Stimulated activated naive B cell treated with anti-CD40 and anti-IgM and Interleukin-4, amounts not matched to agents 10 μg/mL and 1 μg/mL and 100 μg/mL, for 72 hours (primary cell): Measurements from ENCODE around the gene CD7.
"Not testable (repeated sequence)": the region's sequence is repeated elsewhere in the genome, so short reads cannot be mapped to it uniquely, and the experiment has no call there.

Source experiments
- ATAC-seq, 2 donors: fragments of 150-1000 bp; cut with Tn5 transposase; replicated peaks; 2 replicates each; pipeline ENCODE4 v1.10.0; 2021; ENCODE audit warnings: moderate library complexity in 1 of 2
- DNase-seq: peaks from one replicate; pipeline ENCODE4 v3.0.0; 2021
- H3K27ac Mint-ChIP-seq: one replicate; pipeline ENCODE4 v1.8.0; 2022; ENCODE audit warnings: mild to moderate bottlenecking, mixed read lengths
- H3K27me3 Mint-ChIP-seq, 2 donors: one replicate each; pipeline ENCODE4 v1.8.0; 2022; ENCODE audit warnings: mixed read lengths in 2 of 2
- H3K36me3 Mint-ChIP-seq, 2 donors: one replicate each; pipeline ENCODE4 v1.8.0; 2022; ENCODE audit warnings: mixed read lengths in 2 of 2, mild to moderate bottlenecking in 1 of 2
- H3K4me1 Mint-ChIP-seq, 2 donors: one replicate each; pipeline ENCODE4 v1.8.0; 2022; ENCODE audit warnings: mixed read lengths in 2 of 2, mild to moderate bottlenecking in 1 of 2
- H3K4me3 Mint-ChIP-seq, 2 donors: one replicate each; pipeline ENCODE4 v1.8.0; 2022; ENCODE audit warnings: mild to moderate bottlenecking in 2 of 2, mixed read lengths in 2 of 2, moderate library complexity in 1 of 2
- H3K9me3 Mint-ChIP-seq, 2 donors: one replicate each; pipeline ENCODE4 v1.8.0; 2022; ENCODE audit warnings: mixed read lengths in 2 of 2, mild to moderate bottlenecking in 1 of 2

Gene CD7

GRCh38 chr17:82317394-82318168 lies at the start of gene CD7:
Gene CD7, minus strand, starts transcription at chr17:82317608. Its CDS starts 113 bp downstream, at chr17:82317495.
- H3K36me3 Mint-ChIP-seq: no peaks in the 10 kb centered on the region
- ATAC-seq: no peak
- H3K9me3 Mint-ChIP-seq: no peaks in the 10 kb centered on the region
- H3K4me3 Mint-ChIP-seq: no peak within 1 kb of the TSS
- peaks cover 21 to 41% of the 10 kb centered on the region in 2 donors for H3K27me3 Mint-ChIP-seq
- H3K27ac Mint-ChIP-seq: no peak within 1 kb of the TSS
- no peak for DNase-seq
- H3K4me1 Mint-ChIP-seq: peaks cover 19 to 33% of the 10 kb centered on the region in 2 donors

- ATAC-seq (no peak), DNase-seq (no peak)
- Mint-ChIP-seq H3K27ac (no peak overlapping the region), H3K27me3 (peaks cover 20 to 30% of the 10 kb centered on the region in 2 donors), H3K9me3 (no peaks in the 10 kb centered on the region), H3K36me3 (no peaks in the 10 kb centered on the region), H3K4me1 (peaks cover 9 to 10% of the 10 kb centered on the region in 2 donors), H3K4me3 (no peak overlapping the region)
These were observed 49.3 kb upstream of the CD7 start for GRCh38 chr17:82366749-82367148.

GRCh38 chr17:82365606-82366295 lies 48.3 kb upstream of the CD7 start:
- DNase-seq: no peak
- H3K27ac Mint-ChIP-seq: no peak overlapping the region
- H3K9me3 Mint-ChIP-seq: no peaks in the 10 kb centered on the region
- no peak overlapping the region for H3K4me3 Mint-ChIP-seq
- H3K27me3 Mint-ChIP-seq: peaks cover 19 to 27% of the 10 kb centered on the region in 2 donors
- ATAC-seq: no peak
- peaks cover 4 to 5% of the 10 kb centered on the region in 2 donors for H3K4me1 Mint-ChIP-seq
- no peaks in the 10 kb centered on the region for H3K36me3 Mint-ChIP-seq

GRCh38 chr17:82361885-82362633 lies 44.7 kb upstream of the CD7 start:
- peak overlapping the region; percentile 37 for H3K27ac Mint-ChIP-seq
- no peak overlapping the region for H3K4me3 Mint-ChIP-seq

GRCh38 chr17:82359451-82360074 lies 42.2 kb upstream of the CD7 start:
- H3K27me3 Mint-ChIP-seq: peaks cover 31 to 34% of the 10 kb centered on the region in 2 donors
- not testable (repeated sequence) for H3K9me3 Mint-ChIP-seq, H3K4me1 Mint-ChIP-seq, DNase-seq, H3K27ac Mint-ChIP-seq, H3K36me3 Mint-ChIP-seq, H3K4me3 Mint-ChIP-seq, ATAC-seq

More at GRCh38 chr17:82361885-82362633, 44.7 kb upstream of the CD7 start:
- ATAC-seq (no peak), DNase-seq (no peak)
- H3K9me3 Mint-ChIP-seq: no peaks in the 10 kb centered on the region
- peaks cover 21% of the 10 kb centered on the region in 2 donors for H3K27me3 Mint-ChIP-seq
- H3K36me3 Mint-ChIP-seq: peaks cover 0 to 3% of the 10 kb centered on the region in 2 donors
- H3K4me1 Mint-ChIP-seq: peaks cover 6 to 9% of the 10 kb centered on the region in 2 donors

GRCh38 chr17:82358465-82359350 lies 41.3 kb upstream of the CD7 start, which contains the start of gene TEX19:
Gene TEX19, plus strand, starts transcription at chr17:82359247. Its CDS starts 2,904 bp downstream, at chr17:82362151.
- H3K27ac Mint-ChIP-seq: no peak within 1 kb of the TSS
- peak; percentile 48 to 59 for ATAC-seq

GRCh38 chr17:82357394-82357793 lies 40.0 kb upstream of the CD7 start:
- H3K36me3 Mint-ChIP-seq: peaks cover 0 to 3% of the 10 kb centered on the region in 2 donors
- H3K4me3 Mint-ChIP-seq: no peak overlapping the region
- no peaks in the 10 kb centered on the region for H3K9me3 Mint-ChIP-seq
- H3K4me1 Mint-ChIP-seq: peaks cover 6 to 9% of the 10 kb centered on the region in 2 donors
- ATAC-seq (no peak), DNase-seq (no peak)
- peaks cover 31 to 34% of the 10 kb centered on the region in 2 donors for H3K27me3 Mint-ChIP-seq
- H3K27ac Mint-ChIP-seq: no peak overlapping the region

More at GRCh38 chr17:82358465-82359350, 41.3 kb upstream of the CD7 start, which contains the start of gene TEX19:
- no peak for DNase-seq
- Mint-ChIP-seq H3K4me1 (peaks cover 6 to 9% of the 10 kb centered on the region in 2 donors), H3K4me3 (no peak within 1 kb of the TSS), H3K27me3 (peaks cover 34 to 36% of the 10 kb centered on the region in 2 donors), H3K36me3 (peaks cover 0 to 3% of the 10 kb centered on the region in 2 donors), H3K9me3 (no peaks in the 10 kb centered on the region)

- H3K9me3 Mint-ChIP-seq: no peaks in the 10 kb centered on the region
- DNase-seq: no peak
- H3K4me3 Mint-ChIP-seq: no peak overlapping the region
- no peak overlapping the region for H3K27ac Mint-ChIP-seq
- H3K27me3 Mint-ChIP-seq: peaks cover 30 to 37% of the 10 kb centered on the region in 2 donors
- H3K36me3 Mint-ChIP-seq: peaks cover 0 to 3% of the 10 kb centered on the region in 2 donors
- peaks cover 9 to 13% of the 10 kb centered on the region in 2 donors for H3K4me1 Mint-ChIP-seq
- ATAC-seq: no peak
These were observed 39.5 kb upstream of the CD7 start for GRCh38 chr17:82356845-82357355.

- ATAC-seq (no peak), DNase-seq (no peak)
- Mint-ChIP-seq H3K4me3 (no peak overlapping the region), H3K27me3 (peaks cover 29 to 42% of the 10 kb centered on the region in 2 donors), H3K27ac (no peak overlapping the region), H3K36me3 (peaks cover 0 to 3% of the 10 kb centered on the region in 2 donors), H3K4me1 (peaks cover 16 to 22% of the 10 kb centered on the region in 2 donors), H3K9me3 (no peaks in the 10 kb centered on the region)
These were observed 38.5 kb upstream of the CD7 start for GRCh38 chr17:82355770-82356427.

GRCh38 chr17:82354804-82355308 lies 37.4 kb upstream of the CD7 start:
- H3K27ac Mint-ChIP-seq: no peak overlapping the region
- H3K4me3 Mint-ChIP-seq: no peak overlapping the region
- ATAC-seq (no peak), DNase-seq (no peak)
- H3K9me3 Mint-ChIP-seq: no peaks in the 10 kb centered on the region
- peaks cover 29 to 42% of the 10 kb centered on the region in 2 donors for H3K27me3 Mint-ChIP-seq
- peaks cover 0 to 3% of the 10 kb centered on the region in 2 donors for H3K36me3 Mint-ChIP-seq
- H3K4me1 Mint-ChIP-seq: peaks cover 16 to 22% of the 10 kb centered on the region in 2 donors

- ATAC-seq (no peak), DNase-seq (no peak)
- H3K27me3 Mint-ChIP-seq: peaks cover 37 to 51% of the 10 kb centered on the region in 2 donors
- H3K9me3 Mint-ChIP-seq: no peaks in the 10 kb centered on the region
- peaks cover 14 to 19% of the 10 kb centered on the region in 2 donors for H3K4me1 Mint-ChIP-seq
- H3K4me3 Mint-ChIP-seq: no peak overlapping the region
- no peak overlapping the region for H3K27ac Mint-ChIP-seq
- H3K36me3 Mint-ChIP-seq: peaks cover 0 to under 1% of the 10 kb centered on the region in 2 donors
These were observed 36.1 kb upstream of the CD7 start for GRCh38 chr17:82353484-82353883.
